ENCODE results near the gene GNG5. TPM values are rescaled to one million over a fixed set of nuclear protein-coding genes. Genes with fewer than 3 reads are reported as not detected.

GNG5 gene
- total and polyA plus RNA-seq, 4 donors, result 11.4 to 229 (median 53.3) TPM

Other genes with a start within 250 kb of the GNG5 start
- under 1 TPM; 0.17 to 0.61 TPM for gene SAMD13, start 204.9 kb downstream of the GNG5 start, total RNA-seq
- gene SAMD13, start 204.9 kb downstream of the GNG5 start, polyA plus RNA-seq, result under 1 TPM in 1 of 2 donors, not detected in 1; 0.17 TPM
- gene DNASE2B, start 108.1 kb downstream of the GNG5 start, total RNA-seq, result not detected
- gene DNASE2B, start 108.1 kb downstream of the GNG5 start, polyA plus RNA-seq, result not detected
- 10 to 100 TPM; 13.5 to 16.8 TPM for gene RPF1, start 27.3 kb downstream of the GNG5 start, total RNA-seq
- 10 to 100 TPM; 14.7 to 15.0 TPM for gene RPF1, start 27.3 kb downstream of the GNG5 start, polyA plus RNA-seq
- under 1 TPM; 0.33 to 0.75 TPM for gene SPATA1, start 195 bp downstream of the GNG5 start, total RNA-seq
- 1 to 10 TPM in 1 of 2 donors, under 1 TPM in 1; 0.06 to 2.2 TPM for gene SPATA1, start 195 bp downstream of the GNG5 start, polyA plus RNA-seq
- gene CTBS, start 67.9 kb upstream of the GNG5 start, total RNA-seq, result 10 to 100 TPM in 1 of 2 donors, 1 to 10 TPM in 1; 8.5 to 16.4 TPM
- gene CTBS, start 67.9 kb upstream of the GNG5 start, polyA plus RNA-seq, result 10 to 100 TPM; 23.4 to 26.9 TPM
- 10 to 100 TPM in 1 of 2 donors, 1 to 10 TPM in 1; 8.5 to 21.8 TPM for gene SSX2IP, start 183.9 kb upstream of the GNG5 start, total RNA-seq
- 1 to 10 TPM; 3.7 to 4.3 TPM for gene SSX2IP, start 183.9 kb upstream of the GNG5 start, polyA plus RNA-seq

Data from liver (tissue), 4 donors.